Cardiac muscle cell (in vitro differentiated cells and primary cell): ENCODE measurements around the gene SLC9C1. TPM values are rescaled to one million over a fixed set of nuclear protein-coding genes. Genes with fewer than 3 reads are reported as not detected.
"Not testable (repeated sequence)": the region's sequence is repeated elsewhere in the genome, so short reads cannot be mapped to it uniquely, and the experiment has no call there.

ENCODE experiments used
- DNase-seq, 2 donors: peaks; one replicate each; pipeline versions ENCODE4 v3.0.0 to v3.0.0-alpha.2; 2010 to 2017; ENCODE audit warnings: low read depth in 1 of 2, low spot score in 1 of 2
- H3K27ac ChIP-seq: fragments of 200-600 bp; sonication (generic); 2 replicates; pipeline ENCODE4 v1.5.1; 2016
- H3K27me3 ChIP-seq: fragments of 200-600 bp; sonication (generic); 2 replicates; pipeline ENCODE4 v1.6.0; 2016; ENCODE audit warnings: control low read depth
- H3K36me3 ChIP-seq: fragments of 200-600 bp; sonication (generic); 2 replicates; pipeline ENCODE4 v1.5.1; 2016; ENCODE audit warnings: control low read depth
- H3K4me1 ChIP-seq: fragments of 200-600 bp; sonication (generic); 2 replicates; pipeline ENCODE4 v1.8.1; 2017; ENCODE audit warnings: low read depth, mild to moderate bottlenecking, mixed run types
- H3K4me3 ChIP-seq: fragments of 200-600 bp; sonication (generic); 2 replicates; pipeline ENCODE4 v1.5.1; 2016; ENCODE audit warnings: mild to moderate bottlenecking
- H3K9me3 ChIP-seq: fragments of 200-600 bp; sonication (generic); 2 replicates; pipeline ENCODE4 v1.5.1; 2017; ENCODE audit warnings: low read depth, mild to moderate bottlenecking, control low read depth
- polyA plus RNA-seq: library from polyadenylated mRNA; unstranded; fragments of >200 nt; fragmentation: Nextera tagmentation; extraction: Ambion mirVana; gene quantifications from 2 replicates; pipeline ENCODE4 v1.2.1, GENCODE V29; 2016
- total RNA-seq: library from RNA; depleted of rRNA; stranded (reverse); fragments of >200 nt; gene quantifications from 2 replicates; pipeline ENCODE4 v1.2.3, GENCODE V29; 2016
- TF ChIP-seq, protein P1 (sequence below): IDR thresholded peaks from 2 replicates; pipeline ENCODE4 v1.5.1; 2012; ENCODE audit warnings: low read depth, mild to moderate bottlenecking, low read length

The SLC9C1 gene
- total and polyA plus RNA-seq, 2 experiments from 2014 or later: 0.12 to 0.22 TPM

DNA sequence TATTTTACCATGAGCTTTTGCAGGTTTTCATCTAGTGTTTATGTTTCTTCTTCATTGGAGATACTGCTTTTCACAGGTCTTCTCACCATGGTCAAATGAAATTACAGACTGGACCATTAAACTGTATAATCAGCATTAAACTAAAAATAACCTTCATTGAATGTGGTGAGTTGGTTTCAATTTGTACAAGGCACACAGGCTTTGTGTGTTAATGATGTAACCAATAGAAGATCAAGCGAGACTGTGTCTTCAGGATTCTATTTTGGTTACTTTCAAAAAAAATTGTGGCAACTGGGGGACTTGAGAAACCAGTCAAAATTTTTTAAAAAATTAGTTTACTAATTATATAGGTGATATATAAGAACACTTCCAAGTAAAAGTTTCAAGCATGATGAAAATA, 106.7 kb downstream of the SLC9C1 start:
- Histone ChIP-seq H3K36me3 (no peaks in the 10 kb centered on the region), H3K27ac (no peak overlapping the region), H3K4me1 (no peaks in the 10 kb centered on the region), H3K4me3 (no peak overlapping the region), H3K9me3 (no peaks in the 10 kb centered on the region), H3K27me3 (no peaks in the 10 kb centered on the region)
- TF ChIP-seq, protein P1, sequence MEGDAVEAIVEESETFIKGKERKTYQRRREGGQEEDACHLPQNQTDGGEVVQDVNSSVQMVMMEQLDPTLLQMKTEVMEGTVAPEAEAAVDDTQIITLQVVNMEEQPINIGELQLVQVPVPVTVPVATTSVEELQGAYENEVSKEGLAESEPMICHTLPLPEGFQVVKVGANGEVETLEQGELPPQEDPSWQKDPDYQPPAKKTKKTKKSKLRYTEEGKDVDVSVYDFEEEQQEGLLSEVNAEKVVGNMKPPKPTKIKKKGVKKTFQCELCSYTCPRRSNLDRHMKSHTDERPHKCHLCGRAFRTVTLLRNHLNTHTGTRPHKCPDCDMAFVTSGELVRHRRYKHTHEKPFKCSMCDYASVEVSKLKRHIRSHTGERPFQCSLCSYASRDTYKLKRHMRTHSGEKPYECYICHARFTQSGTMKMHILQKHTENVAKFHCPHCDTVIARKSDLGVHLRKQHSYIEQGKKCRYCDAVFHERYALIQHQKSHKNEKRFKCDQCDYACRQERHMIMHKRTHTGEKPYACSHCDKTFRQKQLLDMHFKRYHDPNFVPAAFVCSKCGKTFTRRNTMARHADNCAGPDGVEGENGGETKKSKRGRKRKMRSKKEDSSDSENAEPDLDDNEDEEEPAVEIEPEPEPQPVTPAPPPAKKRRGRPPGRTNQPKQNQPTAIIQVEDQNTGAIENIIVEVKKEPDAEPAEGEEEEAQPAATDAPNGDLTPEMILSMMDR: no peak
- DNase-seq: no peak

- not testable (repeated sequence) for H3K4me1 ChIP-seq, H3K9me3 ChIP-seq, H3K27ac ChIP-seq
Observed at GRCh38 chr3:112185423-112186035, 108.5 kb downstream of the SLC9C1 start.

DNA sequence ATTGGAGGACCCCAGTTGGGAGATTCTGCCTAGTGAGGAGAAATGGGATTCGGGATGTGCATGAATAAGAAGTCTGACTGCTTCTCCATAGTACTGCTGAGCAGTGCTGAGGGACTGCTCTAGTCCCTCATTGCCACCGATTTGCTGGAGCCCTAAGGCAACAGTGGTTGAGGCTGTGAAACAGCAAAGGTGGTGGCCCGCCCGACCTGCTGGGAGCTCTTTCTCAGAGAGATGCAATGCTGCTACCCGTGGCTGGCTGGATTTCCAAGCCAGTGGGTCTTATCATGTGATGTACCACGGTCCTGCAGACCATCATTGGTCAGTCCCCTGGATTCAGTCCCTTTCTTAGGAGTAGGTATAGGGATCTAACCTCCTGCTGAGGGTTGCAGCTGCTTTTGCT, 118.4 kb downstream of the SLC9C1 start:
- Histone ChIP-seq H3K4me1 (no peaks in the 10 kb centered on the region), H3K36me3 (no peaks in the 10 kb centered on the region), H3K27ac (no peak overlapping the region), H3K9me3 (no peaks in the 10 kb centered on the region), H3K4me3 (no peak overlapping the region), H3K27me3 (no peaks in the 10 kb centered on the region)
- DNase-seq: no peak
- TF ChIP-seq, protein P1: no peak

More at GRCh38 chr3:112185423-112186035, 108.5 kb downstream of the SLC9C1 start:
- peak; percentile 7 to 19 for DNase-seq
- H3K4me3 ChIP-seq: peak overlapping the region; percentile 3
- H3K27me3 ChIP-seq, H3K36me3 ChIP-seq: not testable (repeated sequence)

DNA sequence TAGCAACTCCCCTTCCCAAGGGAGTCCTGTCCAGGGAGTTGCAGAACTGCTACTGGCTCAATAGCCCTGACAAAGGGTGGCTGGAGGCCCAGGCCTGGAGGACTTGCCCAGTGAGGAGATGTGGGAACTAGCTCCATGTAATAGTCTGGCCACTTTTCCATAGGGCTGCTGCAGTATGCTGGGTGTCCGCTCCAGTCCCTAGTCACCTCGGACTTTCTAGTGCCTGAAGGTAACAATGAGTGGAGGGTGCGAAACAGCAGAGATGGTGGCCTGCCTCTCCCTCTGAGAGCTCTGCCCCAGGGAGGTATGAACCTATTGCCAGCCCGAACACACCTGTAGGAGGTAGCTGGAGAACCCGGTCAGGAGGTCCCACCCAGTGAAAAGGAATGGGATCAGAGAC, 119.0 kb downstream of the SLC9C1 start:
- Histone ChIP-seq H3K27ac (no peak overlapping the region), H3K4me3 (no peak overlapping the region), H3K27me3 (no peaks in the 10 kb centered on the region), H3K9me3 (no peaks in the 10 kb centered on the region), H3K36me3 (no peaks in the 10 kb centered on the region), H3K4me1 (no peaks in the 10 kb centered on the region)
- TF ChIP-seq, protein P1: no peak
- no peak for DNase-seq

GRCh38 chr3:112171144-112171543, 122.9 kb downstream of the SLC9C1 start:
- Histone ChIP-seq H3K4me3 (no peak overlapping the region), H3K9me3 (no peaks in the 10 kb centered on the region), H3K36me3 (no peaks in the 10 kb centered on the region), H3K27me3 (no peaks in the 10 kb centered on the region), H3K4me1 (no peaks in the 10 kb centered on the region), H3K27ac (no peak overlapping the region)
- DNase-seq: no peak
- TF ChIP-seq, protein P1: no peak

DNA sequence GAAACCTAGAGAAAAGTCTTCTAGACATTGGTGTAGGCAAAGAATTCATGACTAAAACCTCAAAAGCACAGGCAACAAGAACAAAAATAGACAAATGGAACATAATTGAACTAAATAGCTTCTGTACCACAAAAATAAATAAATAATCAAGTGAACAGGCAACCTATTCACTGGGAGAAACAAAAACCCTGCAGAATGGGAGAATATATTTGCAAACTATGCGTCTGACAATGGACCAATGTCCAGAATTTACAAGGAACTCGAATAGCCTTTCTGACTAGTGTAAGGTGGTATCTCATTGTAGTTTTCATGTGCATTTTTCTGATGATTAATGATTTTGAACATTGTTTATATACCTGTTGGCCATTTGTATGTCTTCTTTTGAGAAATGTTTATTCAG, 124.0 kb downstream of the SLC9C1 start:
- Histone ChIP-seq H3K27me3 (no peaks in the 10 kb centered on the region), H3K27ac (no peak overlapping the region), H3K36me3 (no peaks in the 10 kb centered on the region), H3K4me1 (no peaks in the 10 kb centered on the region), H3K9me3 (no peaks in the 10 kb centered on the region), H3K4me3 (no peak overlapping the region)
- DNase-seq: no peak
- TF ChIP-seq, protein P1: no peak
